Neural cell (in vitro differentiated cells): ENCODE data around the gene GUCY1A2. TPM values are rescaled to one million over a fixed set of nuclear protein-coding genes. Genes with fewer than 3 reads are reported as not detected.
A peak's percentile ranks its signal among the peaks of the same experiment; 100 is the strongest.

Source experiments
- H2AFZ ChIP-seq: fragments of 200-600, 300-800 bp; sonication (generic), shearing (Covaris generic); 2 replicates; pipeline ENCODE4 v1.6.0; 2014; ENCODE audit warnings: low read depth, mild to moderate bottlenecking, antibody characterized with exemption, low read length, moderate library complexity
- H3F3A ChIP-seq: fragments of 200-600 bp; shearing (Covaris generic); 2 replicates; pipeline ENCODE4 v1.6.1; 2016; ENCODE audit warnings: mild to moderate bottlenecking, moderate library complexity, mixed read lengths, antibody characterized with exemption, low read length; ENCODE audit not compliant: insufficient read depth, poor library complexity, severe bottlenecking
- H3K27ac ChIP-seq: fragments of 200-600, 300-800 bp; sonication (generic), shearing (Covaris generic); 2 replicates; pipeline ENCODE4 v1.5.1; 2014; ENCODE audit warnings: mild to moderate bottlenecking, low read length, moderate library complexity
- H3K27me3 ChIP-seq: fragments of 300-800, 200-600 bp; sonication (generic), shearing (Covaris generic); 2 replicates; pipeline ENCODE4 v1.6.0; 2014; ENCODE audit warnings: mild to moderate bottlenecking, low read depth, low read length, moderate library complexity; ENCODE audit not compliant: insufficient read depth
- H3K36me3 ChIP-seq: fragments of 300-800, 200-600 bp; sonication (generic), shearing (Covaris generic); 2 replicates; pipeline ENCODE4 v1.5.1; 2014; ENCODE audit warnings: mild to moderate bottlenecking, antibody characterized with exemption, low read length, moderate library complexity; ENCODE audit not compliant: insufficient read depth
- H3K4me2 ChIP-seq: fragments of 300-800, 200-600 bp; sonication (generic), shearing (Covaris generic); 2 replicates; pipeline ENCODE4 v1.6.0; 2014; ENCODE audit warnings: mild to moderate bottlenecking, low read length
- H3K4me3 ChIP-seq: fragments of 300-800, 200-600 bp; sonication (generic), shearing (Covaris generic); 2 replicates; pipeline ENCODE4 v1.5.1; 2014; ENCODE audit warnings: mild to moderate bottlenecking, low read length, moderate library complexity
- H3K79me2 ChIP-seq: fragments of 200-600 bp; shearing (Covaris generic); replicated peaks from 2 replicates; pipeline ENCODE4 v1.6.0; 2014; ENCODE audit warnings: mild to moderate bottlenecking, low read length, moderate library complexity; ENCODE audit not compliant: insufficient read depth
- H3K9ac ChIP-seq: fragments of 300-800, 200-600 bp; sonication (generic), shearing (Covaris generic); 2 replicates; pipeline ENCODE4 v1.6.1; 2016; ENCODE audit warnings: mild to moderate bottlenecking, low read length, mixed read lengths
- H3K9me2 ChIP-seq: fragments of 200-600 bp; shearing (Covaris generic); 2 replicates; pipeline ENCODE4 v1.6.1; 2016; ENCODE audit warnings: mild to moderate bottlenecking, low read length, mixed read lengths; ENCODE audit not compliant: insufficient read depth
- H3K9me3 ChIP-seq: fragments of 200-600, 300-800 bp; sonication (generic), shearing (Covaris generic); 2 replicates; pipeline ENCODE4 v1.6.1; 2016; ENCODE audit warnings: mild to moderate bottlenecking, mixed run types, low read length, moderate library complexity, mixed read lengths
- H4K20me1 ChIP-seq: fragments of 200-600 bp; shearing (Covaris generic); 2 replicates; pipeline ENCODE4 v1.6.1; 2016; ENCODE audit warnings: mild to moderate bottlenecking, mixed run types; ENCODE audit not compliant: insufficient read depth
- CTCF ChIP-seq: fragments of 450-650 bp; IDR thresholded peaks from 2 replicates; pipeline ENCODE4 v1.5.1; 2014; ENCODE audit warnings: antibody characterized with exemption, mild to moderate bottlenecking, moderate library complexity; ENCODE audit not compliant: poor library complexity, severe bottlenecking
- EP300 ChIP-seq: fragments of 450-650 bp; conservative IDR thresholded peaks from 2 replicates; pipeline ENCODE4 v1.6.1; 2014; ENCODE audit warnings: antibody characterized with exemption, mild to moderate bottlenecking, moderate library complexity; ENCODE audit not compliant: poor library complexity, severe bottlenecking
- EZH2 ChIP-seq: fragments of 200-600, 300-800 bp; shearing (Covaris generic), sonication (generic); IDR thresholded peaks from 2 replicates; pipeline ENCODE4 v1.6.1; 2014; ENCODE audit warnings: antibody characterized with exemption, low read length, borderline replicate concordance, mild to moderate bottlenecking; ENCODE audit not compliant: insufficient read depth, poor library complexity, severe bottlenecking
- MXI1 ChIP-seq: fragments of 450-650 bp; conservative IDR thresholded peaks from 2 replicates; pipeline ENCODE4 v1.6.1; 2014; ENCODE audit warnings: antibody characterized with exemption, mild to moderate bottlenecking; ENCODE audit not compliant: poor library complexity, severe bottlenecking
- POLR2AphosphoS5 ChIP-seq: IDR thresholded peaks from 2 replicates; pipeline ENCODE4 v1.6.1; 2012
- RAD21 ChIP-seq: fragments of 450-650 bp; conservative IDR thresholded peaks from 2 replicates; pipeline ENCODE4 v1.6.1; 2014; ENCODE audit warnings: antibody characterized with exemption, mild to moderate bottlenecking, moderate library complexity
- REST ChIP-seq: IDR thresholded peaks from 2 replicates; pipeline ENCODE4 v1.6.1; 2012; ENCODE audit warnings: borderline replicate concordance
- SMC3 ChIP-seq: fragments of 450-650 bp; conservative IDR thresholded peaks from 2 replicates; pipeline ENCODE4 v1.6.1; 2014; ENCODE audit warnings: antibody characterized with exemption, mild to moderate bottlenecking, moderate library complexity; ENCODE audit not compliant: poor library complexity
- TAF1 ChIP-seq: IDR thresholded peaks from 2 replicates; pipeline ENCODE4 v1.6.1; 2012; ENCODE audit warnings: low read depth
- polyA plus RNA-seq: library from polyadenylated mRNA; depleted of rRNA; stranded (reverse); fragments of >200 nt; gene quantifications from 2 replicates; pipeline ENCODE4 v1.2.3, GENCODE V29; 2014

The GUCY1A2 gene
- polyA plus RNA-seq, 1 donor from 2014 or later: 5.1 TPM

- no peaks in the 10 kb centered on the region for H3K79me2 ChIP-seq
- no peak overlapping the region for H3K4me3 ChIP-seq
- H4K20me1 ChIP-seq: no peaks in the 10 kb centered on the region
- TF ChIP-seq EP300 (no peak), EZH2 (no peak), CTCF (no peak), POLR2AphosphoS5 (no peak), TAF1 (no peak), SMC3 (no peak), REST (no peak), RAD21 (no peak), MXI1 (no peak)
- peak overlapping the region; percentile 22 for H3K4me2 ChIP-seq
- no peaks in the 10 kb centered on the region for H3F3A ChIP-seq
- H3K27me3 ChIP-seq: no peaks in the 10 kb centered on the region
- H3K36me3 ChIP-seq: no peaks in the 10 kb centered on the region
- H3K27ac ChIP-seq: no peak overlapping the region
- H3K9me3 ChIP-seq: no peaks in the 10 kb centered on the region
- H2AFZ ChIP-seq: no peak overlapping the region
- H3K9ac ChIP-seq: no peak overlapping the region
- no peaks in the 10 kb centered on the region for H3K9me2 ChIP-seq
Observed at GRCh38 chr11:106681435-106681834, 336.8 kb downstream of the GUCY1A2 start.

- Histone ChIP-seq H3K4me3 (no peak overlapping the region), H3K9me2 (no peaks in the 10 kb centered on the region), H2AFZ (no peak overlapping the region), H3K27me3 (no peaks in the 10 kb centered on the region), H3F3A (no peaks in the 10 kb centered on the region), H3K27ac (no peak overlapping the region), H4K20me1 (no peaks in the 10 kb centered on the region), H3K4me2 (no peak overlapping the region), H3K9me3 (no peaks in the 10 kb centered on the region), H3K9ac (no peak overlapping the region), H3K36me3 (no peaks in the 10 kb centered on the region), H3K79me2 (no peaks in the 10 kb centered on the region)
- TF ChIP-seq RAD21 (no peak), REST (no peak), EP300 (no peak), POLR2AphosphoS5 (no peak), SMC3 (no peak), TAF1 (no peak), MXI1 (no peak), EZH2 (no peak), CTCF (no peak)
Observed at GRCh38 chr11:106679581-106679980, 338.7 kb downstream of the GUCY1A2 start.
